Measurements from ENCODE around the gene RPS19BP1. TPM values are rescaled to one million over a fixed set of nuclear protein-coding genes. Genes with fewer than 3 reads are reported as not detected.

The RPS19BP1 gene, protein sequence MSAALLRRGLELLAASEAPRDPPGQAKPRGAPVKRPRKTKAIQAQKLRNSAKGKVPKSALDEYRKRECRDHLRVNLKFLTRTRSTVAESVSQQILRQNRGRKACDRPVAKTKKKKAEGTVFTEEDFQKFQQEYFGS
- total RNA-seq: 10 to 100 TPM; 31.3 to 64.0 (median 37.2) TPM
- polyA plus RNA-seq: 100 to 1,000 TPM; 154 to 222 TPM
- long read RNA-seq, donor 1, transcript RPS19BP1-201 (4 exons, 927 nt): major isoform, 51 of 59 reads
- long read RNA-seq, donor 1, transcript RPS19BP1-203 (3 exons, 852 nt): minor isoform, 5 of 59 reads
- long read RNA-seq, donor 1, partial matches to known transcripts: 2 of 59 reads
- long read RNA-seq, donor 1, other reads (novel, unspliced or antisense): 1 of 59 reads
- long read RNA-seq, donor 2, transcript RPS19BP1-201 (4 exons, 927 nt): major isoform, 44 of 54 reads
- long read RNA-seq, donor 2, partial matches to known transcripts: 0 of 54 reads
- long read RNA-seq, donor 2, other reads (novel, unspliced or antisense): 8 of 54 reads
- long read RNA-seq, donor 3, transcript RPS19BP1-201 (4 exons, 927 nt): major isoform, 10 of 12 reads
- long read RNA-seq, donor 3, partial matches to known transcripts: 0 of 12 reads
- long read RNA-seq, donor 3, other reads (novel, unspliced or antisense): 1 of 12 reads

DNA sequence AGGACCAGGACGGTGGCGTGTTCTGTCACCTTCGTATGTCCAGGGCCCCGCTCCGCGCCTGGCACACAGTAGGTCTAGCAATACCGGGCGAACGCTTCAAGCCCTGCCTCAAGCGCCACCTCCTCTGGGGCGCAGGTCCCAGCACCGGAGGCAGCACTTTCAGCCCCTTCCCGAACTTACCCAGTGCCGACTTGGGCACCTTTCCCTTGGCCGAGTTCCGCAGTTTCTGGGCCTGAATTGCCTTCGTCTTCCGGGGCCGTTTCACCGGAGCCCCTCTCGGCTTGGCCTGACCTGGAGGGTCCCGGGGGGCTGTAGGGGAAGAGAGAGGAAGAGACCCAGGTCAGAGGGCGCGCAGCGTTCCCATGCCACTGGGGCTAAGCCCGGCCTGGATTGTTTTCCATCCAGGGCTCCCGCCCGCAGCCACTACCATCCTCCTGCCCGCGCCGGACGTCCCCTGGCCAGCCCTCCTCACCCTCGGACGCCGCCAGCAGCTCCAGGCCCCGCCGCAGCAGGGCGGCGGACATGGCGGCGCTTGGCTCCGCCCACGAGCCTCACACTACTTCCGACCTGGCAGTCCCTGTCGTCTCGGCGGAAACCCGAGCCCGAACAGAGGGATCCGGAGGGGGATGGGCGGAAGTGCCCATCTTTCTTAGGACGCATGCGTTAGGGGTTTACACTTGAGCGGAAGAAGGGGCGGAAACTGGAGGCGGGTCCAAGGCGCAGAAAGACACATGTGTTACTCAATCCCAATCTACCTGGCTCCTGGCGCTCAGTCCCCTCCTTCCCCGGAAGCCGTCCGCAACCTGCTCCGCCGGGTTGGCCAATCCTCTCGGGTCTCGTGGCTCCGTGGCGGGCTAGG lies at the start of gene RPS19BP1:
Gene RPS19BP1 (minus strand): TSS at position 534 of the 859 bp plus-strand sequence. CDS start 10 bp downstream, at position 524.
- Histone ChIP-seq H3K4me3 (peak within 1 kb of the TSS; percentile 67 to 88 (median 74)), H3K27me3 (no peaks in the 10 kb centered on the region), H3K4me1 (peaks cover 25 to 62% (median 47%) of the 10 kb centered on the region in 9 donors), H3K9me3 (no peaks in the 10 kb centered on the region), H3K27ac (peak within 1 kb of the TSS; percentile 88 to 98 (median 92)), H3K36me3 (peaks cover 0 to 38% (median 0%) of the 10 kb centered on the region in 9 donors)
- ATAC-seq (peak; percentile 85 to 93 (median 90)), DNase-seq (peak; percentile 98 to 99)
- no peak for TF ChIP-seq CTCF (IDR thresholded peaks at IDR 0.05)
- 0 to 1% methylated on average over 67 of the region's 67 CpGs for WGBS, 2 donors
- intact Hi-C loops (cut with DNase I): loop anchor here in 7 of 10 donors (5.0 to 10.0 kb wide), 10 partner anchors 40 to 1112 kb away; partner anchors contain the start of genes ADSL (in 3 of the 7) and SYNGR1 (in 1 of the 7)

DNA sequence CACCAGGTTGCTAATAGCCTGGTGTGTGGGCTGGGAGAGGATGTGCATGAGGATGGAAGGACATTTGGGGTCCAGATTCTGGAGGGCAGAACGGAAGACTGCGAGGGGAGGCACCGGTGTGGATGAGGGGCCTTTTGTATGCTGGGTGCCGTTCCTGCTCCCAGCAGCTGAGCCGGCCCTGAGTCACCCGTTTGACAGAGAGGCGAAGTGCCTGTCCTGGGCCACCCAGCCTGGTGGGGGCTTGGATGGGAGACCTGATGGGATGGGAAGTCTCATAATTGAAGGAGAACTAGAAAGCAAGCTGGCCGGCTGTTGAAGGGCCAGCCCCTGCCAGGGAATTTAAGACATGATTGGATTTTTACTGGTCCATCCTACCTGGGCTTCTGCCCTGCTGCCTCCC lies 48.8 kb upstream of the RPS19BP1 start:
- 88 to 90% methylated on average over 8 of the region's 8 CpGs for WGBS, 2 donors
- no peak for ATAC-seq
- intact Hi-C loops (cut with DNase I): no loop called here
- TF ChIP-seq CTCF (IDR thresholded peaks at IDR 0.05): no peak
- H3K9me3 ChIP-seq: no peaks in the 10 kb centered on the region
- DNase-seq: no peak
- H3K36me3 ChIP-seq: no peaks in the 10 kb centered on the region
- no peaks in the 10 kb centered on the region for H3K4me1 ChIP-seq
- no peak overlapping the region for H3K4me3 ChIP-seq
- peaks cover 0 to 51% (median 24%) of the 10 kb centered on the region in 7 donors for H3K27me3 ChIP-seq
- H3K27ac ChIP-seq: no peak overlapping the region

DNA sequence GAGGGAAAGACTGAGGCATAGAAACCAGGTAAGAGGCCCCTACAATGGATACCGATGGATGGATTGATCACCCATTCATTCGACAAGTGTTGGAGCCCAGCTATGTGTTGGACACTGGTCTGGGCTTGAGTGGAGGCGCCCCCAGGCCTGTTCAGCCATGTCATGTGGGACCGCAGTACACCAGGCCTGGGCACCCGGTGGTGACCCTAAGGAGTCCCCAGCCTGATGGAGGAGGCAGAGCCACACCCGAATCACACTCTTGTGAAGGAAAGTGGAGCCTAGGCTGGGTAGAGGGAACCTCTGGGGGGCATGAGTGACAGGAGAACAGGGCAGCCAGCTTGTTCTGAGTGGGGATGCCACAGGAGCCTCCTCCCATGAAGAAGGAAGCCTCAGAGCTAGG lies 48.2 kb upstream of the RPS19BP1 start:
- 86 to 89% methylated on average over 6 of the region's 6 CpGs for WGBS, 2 donors
- ATAC-seq (no peak), DNase-seq (no peak)
- Histone ChIP-seq H3K4me3 (no peak overlapping the region), H3K27ac (no peak overlapping the region), H3K9me3 (no peaks in the 10 kb centered on the region), H3K36me3 (no peaks in the 10 kb centered on the region), H3K4me1 (no peaks in the 10 kb centered on the region), H3K27me3 (peaks cover 0 to 53% (median 24%) of the 10 kb centered on the region in 7 donors)
- no peak for TF ChIP-seq CTCF (IDR thresholded peaks at IDR 0.05)
- intact Hi-C loops (cut with DNase I): no loop called here

DNA sequence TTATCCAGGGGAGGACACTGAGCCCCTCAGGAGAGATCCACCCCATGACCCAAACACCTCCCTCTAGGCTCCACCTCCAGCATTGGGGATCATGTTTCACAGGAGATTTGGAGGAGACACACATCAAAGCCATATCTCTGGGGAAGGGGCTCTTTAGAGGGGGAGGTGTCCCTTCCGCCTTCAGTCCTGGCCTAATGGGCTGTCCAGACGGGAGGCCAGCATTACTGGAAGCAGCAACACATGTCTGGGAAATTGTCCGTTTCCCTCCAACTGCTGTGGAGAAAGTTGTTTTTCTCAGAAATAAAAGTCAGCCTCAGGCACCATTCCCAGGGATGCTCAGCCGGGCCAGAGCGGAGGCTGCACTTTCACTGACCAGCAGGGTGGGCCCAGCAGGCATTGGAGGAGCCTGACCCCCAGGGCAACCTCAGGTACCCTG lies 47.5 kb upstream of the RPS19BP1 start:
- Histone ChIP-seq H3K4me3 (no peak overlapping the region), H3K36me3 (no peaks in the 10 kb centered on the region), H3K9me3 (no peaks in the 10 kb centered on the region), H3K27me3 (peaks cover 0 to 53% (median 24%) of the 10 kb centered on the region in 7 donors), H3K4me1 (no peaks in the 10 kb centered on the region), H3K27ac (no peak overlapping the region)
- no peak for DNase-seq
- ATAC-seq: no peak
- TF ChIP-seq CTCF (IDR thresholded peaks at IDR 0.05): no peak
- intact Hi-C loops (cut with DNase I): no loop called here
- WGBS, 2 donors: 33 to 44% methylated on average over 5 of the region's 5 CpGs

Data from heart right ventricle (tissue), 16 donors.